Vagina (tissue), 2 donors: ENCODE results near the gene MYADM.

Source experiments
- POLR2A ChIP-seq, 2 donors: fragments of 450-650 bp; IDR thresholded peaks; one replicate each; pipeline ENCODE4 v1.6.1; 2017; ENCODE audit warnings: antibody characterized with exemption in 2 of 2, mild to moderate bottlenecking in 2 of 2, moderate library complexity in 2 of 2
- POLR2AphosphoS5 ChIP-seq, 2 donors: sonication (generic); formaldehyde crosslinking; IDR thresholded peaks; one replicate each; pipeline ENCODE4 v1.9.0; 2017; ENCODE audit warnings: antibody characterized with exemption in 2 of 2, mild to moderate bottlenecking in 2 of 2, low read depth in 1 of 2; ENCODE audit not compliant: insufficient read depth in 1 of 2
- TF ChIP-seq, protein P1 (sequence below), 3 experiments: fragments of 450-650 bp in 2 of 3; fragments of 200-600 bp in 1 of 3; sonication (generic) in 1 of 3; IDR thresholded peaks; one replicate each; pipeline ENCODE4 v1.5.1; 2017 to 2019; ENCODE audit warnings: antibody characterized with exemption in 3 of 3, mild to moderate bottlenecking in 2 of 3, moderate library complexity in 2 of 3

DNA sequence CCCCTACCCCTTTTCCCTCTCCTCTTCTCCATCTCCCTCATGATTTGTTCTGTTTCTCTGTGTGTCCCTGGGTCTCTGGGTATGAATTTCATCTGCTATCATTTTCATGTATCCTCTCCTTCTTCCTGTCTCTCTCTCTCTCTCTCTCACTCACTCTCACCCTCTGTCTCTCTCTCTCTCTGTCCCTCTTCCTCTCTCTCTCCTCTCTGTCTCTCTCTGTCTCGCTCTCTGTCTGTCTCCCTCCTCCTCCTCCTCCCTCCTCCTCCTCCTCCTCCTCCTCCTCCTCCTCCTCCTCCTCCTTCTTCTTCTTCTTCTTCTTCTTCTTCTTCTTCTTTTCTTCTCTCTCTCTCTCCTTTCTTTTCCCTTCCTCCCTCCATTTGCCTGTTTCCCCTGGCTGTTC, 38.1 kb downstream of the MYADM start:
- TF ChIP-seq POLR2A (IDR thresholded peaks at IDR 0.05) (no peak), POLR2AphosphoS5 (IDR thresholded peaks at IDR 0.05; ENCODE audit: insufficient read depth in 1 of 2, low read depth in 1 of 2) (no peak)
- TF ChIP-seq, protein P1, sequence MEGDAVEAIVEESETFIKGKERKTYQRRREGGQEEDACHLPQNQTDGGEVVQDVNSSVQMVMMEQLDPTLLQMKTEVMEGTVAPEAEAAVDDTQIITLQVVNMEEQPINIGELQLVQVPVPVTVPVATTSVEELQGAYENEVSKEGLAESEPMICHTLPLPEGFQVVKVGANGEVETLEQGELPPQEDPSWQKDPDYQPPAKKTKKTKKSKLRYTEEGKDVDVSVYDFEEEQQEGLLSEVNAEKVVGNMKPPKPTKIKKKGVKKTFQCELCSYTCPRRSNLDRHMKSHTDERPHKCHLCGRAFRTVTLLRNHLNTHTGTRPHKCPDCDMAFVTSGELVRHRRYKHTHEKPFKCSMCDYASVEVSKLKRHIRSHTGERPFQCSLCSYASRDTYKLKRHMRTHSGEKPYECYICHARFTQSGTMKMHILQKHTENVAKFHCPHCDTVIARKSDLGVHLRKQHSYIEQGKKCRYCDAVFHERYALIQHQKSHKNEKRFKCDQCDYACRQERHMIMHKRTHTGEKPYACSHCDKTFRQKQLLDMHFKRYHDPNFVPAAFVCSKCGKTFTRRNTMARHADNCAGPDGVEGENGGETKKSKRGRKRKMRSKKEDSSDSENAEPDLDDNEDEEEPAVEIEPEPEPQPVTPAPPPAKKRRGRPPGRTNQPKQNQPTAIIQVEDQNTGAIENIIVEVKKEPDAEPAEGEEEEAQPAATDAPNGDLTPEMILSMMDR (IDR thresholded peaks at IDR 0.05) = no peak
